Measurements from ENCODE around the gene KCTD15. TPM values are rescaled to one million over a fixed set of nuclear protein-coding genes. Genes with fewer than 3 reads are reported as not detected.

Gene KCTD15
- total and polyA plus RNA-seq, 2 of the 4 experiments (the other 2 are of a cell fraction), result 16.3 to 19.6 TPM

DNA sequence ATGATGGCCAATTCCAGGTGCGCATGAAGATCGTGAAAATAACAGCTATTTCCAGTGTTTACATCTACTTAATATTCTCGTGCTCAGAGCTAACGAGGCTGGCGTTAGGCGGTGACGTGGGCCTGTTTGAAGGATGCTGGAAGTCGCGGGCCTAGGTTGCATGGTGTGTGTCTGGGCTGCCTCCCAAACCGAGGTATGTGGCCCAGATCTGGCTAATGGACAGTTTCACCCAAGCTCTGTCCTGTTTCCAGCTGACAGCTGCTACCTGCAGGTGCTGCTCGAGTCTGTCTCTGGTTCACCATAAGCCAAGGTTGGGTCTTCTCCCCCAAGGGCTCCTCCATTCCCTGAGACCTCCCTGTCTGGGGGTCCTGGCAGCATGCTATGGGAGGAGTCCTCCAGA lies 40.5 kb upstream of the KCTD15 start:
- in situ Hi-C loops (cut with MboI; ENCODE audit: low sequenced_read_pairs) (no loop called here), dilution Hi-C loops (cut with HindIII; ENCODE audit: low sequenced_read_pairs, unreplicated experiment) (no loop called here), intact Hi-C loops (cut with micrococcal nuclease) (no loop called here)
- no TSS peak for BruUV-seq (replicated peaks)
- Histone ChIP-seq H3K36me3 (ENCODE audit: control insufficient read depth, insufficient read depth, low read length) (no peaks in the 10 kb centered on the region), H3K56ac (ENCODE audit: extremely low read depth, insufficient read depth, low read length) (no peak overlapping the region), H3K9me3 (ENCODE audit: control insufficient read depth, insufficient read depth, low read length) (no peaks in the 10 kb centered on the region), H2AFZ (replicated peaks; ENCODE audit: low read length, poor library complexity) (no peak overlapping the region), H2BK5ac (ENCODE audit: low read depth, low read length, poor library complexity, severe bottlenecking) (no peak overlapping the region), H3K79me1 (ENCODE audit: low read depth in 1 of 2, low read length in 2 of 2) (no peaks in the 10 kb centered on the region), H3K9me1 (ENCODE audit: insufficient read depth, low read length) (no peaks in the 10 kb centered on the region; the same call in 1 of the 2 replicates), H4K20me1 (ENCODE audit: insufficient read depth, low read length) (no peaks in the 10 kb centered on the region), H3K4me3 (ENCODE audit: insufficient read depth, low read depth, low read length) (no peak overlapping the region), H2BK15ac (ENCODE audit: low read depth, low read length) (no peak overlapping the region), H3K4ac (ENCODE audit: low read depth, low read length) (no peak overlapping the region), H3K4me2 (ENCODE audit: low read depth, low read length) (no peak overlapping the region), H3K14ac (replicated peaks; ENCODE audit: low read depth, low read length) (no peak overlapping the region), H4K5ac (ENCODE audit: low read depth, low read length) (no peak overlapping the region), H3K27ac (ENCODE audit: insufficient read depth, low read length) (no peak overlapping the region), H3K23ac (ENCODE audit: low read depth, low read length) (no peak overlapping the region), H3K4me1 (ENCODE audit: control insufficient read depth, insufficient read depth, low read length) (peaks cover 2% of the 10 kb centered on the region; the same call in 1 of the 2 replicates), H3K18ac (ENCODE audit: low read depth, low read length) (no peak overlapping the region), H2BK120ac (ENCODE audit: low read depth, low read length) (no peak overlapping the region), H4K8ac (ENCODE audit: low read depth in 2 of 2, low read length in 2 of 2) (no peak overlapping the region), H4K91ac (ENCODE audit: insufficient read depth, low read depth, low read length) (no peak overlapping the region), H3K9ac (ENCODE audit: low read depth, low read length) (no peak overlapping the region), H3K27me3 (ENCODE audit: control insufficient read depth, insufficient read depth, low read length) (no peaks in the 10 kb centered on the region; the same call in 1 of the 2 replicates), H2BK20ac (ENCODE audit: low read depth, low read length) (no peak overlapping the region), H2AK9ac (replicated peaks; ENCODE audit: low read depth, low read length, poor library complexity) (no peak overlapping the region), H2AK5ac (ENCODE audit: low read depth, low read length) (no peak overlapping the region)
- no peak for ATAC-seq (ENCODE audit: low read depth)
- WGBS, 2 experiments (ENCODE audit: extremely low coverage in 2 of 2, insufficient read length in 1 of 2), result 74% methylated on average over 7 of the region's 11 CpGs; no CpG with 5 or more reads in 1 of the 2 experiments
- TF ChIP-seq CHD1 (IDR thresholded peaks at IDR 0.05; ENCODE audit: low read depth, low read length) (no peak), CEBPB (IDR thresholded peaks at IDR 0.05; ENCODE audit: low read depth, low read length) (no peak), SMC3 (IDR thresholded peaks at IDR 0.05; ENCODE audit: low read depth, low read length) (no peak), RCOR1 (IDR thresholded peaks at IDR 0.05; ENCODE audit: insufficient replicate concordance, low read length) (no peak), FOS (IDR thresholded peaks at IDR 0.05; ENCODE audit: low read depth, low read length) (no peak)
- ChIA-PET POLR2A (ENCODE audit: unreplicated experiment) (no interaction called here), CTCF (no interaction called here)
- no peak for DNase-seq

Data from IMR-90 (cell line).